DMS79 (cell line): ENCODE results near the gene DSPP.

Experiments used
- DNase-seq: peaks from one replicate; lab custom pipeline; 2025; lab: John Stamatoyannopoulos, UW

DSPP gene

GRCh38 chr4:87631668-87632067 is 23.3 kb downstream of the DSPP start:
- DNase-seq, result no peak

- DNase-seq, result no peak
Observed at GRCh38 chr4:87632469-87632868, 24.1 kb downstream of the DSPP start.

- DNase-seq, result no peak
Observed at GRCh38 chr4:87633243-87633642, 24.9 kb downstream of the DSPP start.

- no peak for DNase-seq
Observed at GRCh38 chr4:87644286-87644685, 36.0 kb downstream of the DSPP start.

- no peak for DNase-seq
Observed at GRCh38 chr4:87649980-87650379, 41.7 kb downstream of the DSPP start, which contains the start of gene DMP1. Gene DMP1 (plus strand): TSS chr4:87650280. CDS start chr4:87656493, 6,213 bp downstream.

GRCh38 chr4:87650938-87651337 is 42.6 kb downstream of the DSPP start:
- DNase-seq, result no peak

- no peak for DNase-seq
Observed at GRCh38 chr4:87651941-87652340, 43.6 kb downstream of the DSPP start.

GRCh38 chr4:87654487-87655044 is 46.2 kb downstream of the DSPP start:
- no peak for DNase-seq

GRCh38 chr4:87657525-87657924 is 49.2 kb downstream of the DSPP start:
- DNase-seq, result no peak

- no peak for DNase-seq
Observed at GRCh38 chr4:87659247-87659931, 51.1 kb downstream of the DSPP start.

GRCh38 chr4:87662871-87663270 is 54.5 kb downstream of the DSPP start:
- DNase-seq, result no peak
